ENCODE measurements around the gene TAF10.

DNA sequence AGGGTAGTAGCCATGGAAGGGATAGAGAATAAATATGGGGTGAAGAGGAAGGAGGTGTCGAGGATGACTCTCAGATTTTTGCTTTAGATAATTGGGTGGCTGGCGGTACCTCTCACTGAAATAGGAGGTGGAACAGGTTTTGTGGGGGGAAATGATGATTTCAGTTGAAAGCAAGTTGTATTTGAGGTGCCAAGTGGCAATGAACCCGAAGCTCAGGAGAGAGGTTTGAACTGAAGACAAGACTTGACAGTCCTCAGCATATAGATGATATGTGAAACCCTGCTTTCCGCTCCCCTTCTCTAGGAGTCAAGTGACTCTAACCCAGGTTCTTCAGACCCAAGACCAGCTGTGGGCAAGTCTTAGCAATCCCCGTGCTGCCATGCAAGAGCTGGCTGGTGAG lies 42.3 kb downstream of the TAF10 start:
- TF ChIP-seq, protein P1, sequence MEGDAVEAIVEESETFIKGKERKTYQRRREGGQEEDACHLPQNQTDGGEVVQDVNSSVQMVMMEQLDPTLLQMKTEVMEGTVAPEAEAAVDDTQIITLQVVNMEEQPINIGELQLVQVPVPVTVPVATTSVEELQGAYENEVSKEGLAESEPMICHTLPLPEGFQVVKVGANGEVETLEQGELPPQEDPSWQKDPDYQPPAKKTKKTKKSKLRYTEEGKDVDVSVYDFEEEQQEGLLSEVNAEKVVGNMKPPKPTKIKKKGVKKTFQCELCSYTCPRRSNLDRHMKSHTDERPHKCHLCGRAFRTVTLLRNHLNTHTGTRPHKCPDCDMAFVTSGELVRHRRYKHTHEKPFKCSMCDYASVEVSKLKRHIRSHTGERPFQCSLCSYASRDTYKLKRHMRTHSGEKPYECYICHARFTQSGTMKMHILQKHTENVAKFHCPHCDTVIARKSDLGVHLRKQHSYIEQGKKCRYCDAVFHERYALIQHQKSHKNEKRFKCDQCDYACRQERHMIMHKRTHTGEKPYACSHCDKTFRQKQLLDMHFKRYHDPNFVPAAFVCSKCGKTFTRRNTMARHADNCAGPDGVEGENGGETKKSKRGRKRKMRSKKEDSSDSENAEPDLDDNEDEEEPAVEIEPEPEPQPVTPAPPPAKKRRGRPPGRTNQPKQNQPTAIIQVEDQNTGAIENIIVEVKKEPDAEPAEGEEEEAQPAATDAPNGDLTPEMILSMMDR (IDR thresholded peaks at IDR 0.05) = no peak
- TF ChIP-seq EP300 (IDR thresholded peaks at IDR 0.05; ENCODE audit: borderline replicate concordance in 1 of 2, low read depth in 1 of 2, low read length in 1 of 2) (no peak), EZH2phosphoT487 (IDR thresholded peaks at IDR 0.05; ENCODE audit: borderline replicate concordance, low read depth) (no peak), NRF1 (IDR thresholded peaks at IDR 0.05; ENCODE audit: low read depth, low read length) (no peak), RCOR1 (IDR thresholded peaks at IDR 0.05; ENCODE audit: low read length) (no peak)

All from SK-N-SH (cell line).